Adrenal gland (tissue), 5 donors: ENCODE measurements around the gene LARP1.
"Not testable (repeated sequence)": the region's sequence is repeated elsewhere in the genome, so short reads cannot be mapped to it uniquely, and the experiment has no call there.

Experiments
- CTCF ChIP-seq, 6 experiments: fragments of 450-650 bp in 4 of 6; fragments of 200-600 bp in 2 of 6; sonication (generic) in 1 of 6; IDR thresholded peaks; 1 replicate in 5 of 6; 2 replicates in 1 of 6; pipeline versions ENCODE4 v1.5.1 to v1.8.0; 2016 to 2021; ENCODE audit warnings: antibody characterized with exemption in 6 of 6, mild to moderate bottlenecking in 2 of 6, moderate library complexity in 1 of 6
- POLR2A ChIP-seq, 2 donors: fragments of 450-650 bp; IDR thresholded peaks; one replicate each; pipeline ENCODE4 v1.6.1; 2017; ENCODE audit warnings: antibody characterized with exemption in 2 of 2, mild to moderate bottlenecking in 2 of 2, moderate library complexity in 1 of 2
- donor health status: DM: no; HTN: no; CAD: no.

GRCh38 chr5:154822896-154823295 lies 67.7 kb downstream of the LARP1 start:
- not testable (repeated sequence) for TF ChIP-seq POLR2A, CTCF (IDR thresholded peaks at IDR 0.05)
